Right kidney (tissue), 1 donor: ENCODE measurements around the gene ANKRD53.
"Not testable (repeated sequence)": the region's sequence is repeated elsewhere in the genome, so short reads cannot be mapped to it uniquely, and the experiment has no call there.

Experiments
- DNase-seq: peaks from one replicate; pipeline ENCODE4 v3.0.0-alpha.2; 2016

Gene ANKRD53

GRCh38 chr2:70991142-70991541 lies 12.7 kb downstream of the ANKRD53 start:
- DNase-seq: no peak

GRCh38 chr2:70991742-70992141 lies 13.3 kb downstream of the ANKRD53 start:
- no peak for DNase-seq

- no peak for DNase-seq
Observed at GRCh38 chr2:70992945-70993853, 14.8 kb downstream of the ANKRD53 start.

DNA sequence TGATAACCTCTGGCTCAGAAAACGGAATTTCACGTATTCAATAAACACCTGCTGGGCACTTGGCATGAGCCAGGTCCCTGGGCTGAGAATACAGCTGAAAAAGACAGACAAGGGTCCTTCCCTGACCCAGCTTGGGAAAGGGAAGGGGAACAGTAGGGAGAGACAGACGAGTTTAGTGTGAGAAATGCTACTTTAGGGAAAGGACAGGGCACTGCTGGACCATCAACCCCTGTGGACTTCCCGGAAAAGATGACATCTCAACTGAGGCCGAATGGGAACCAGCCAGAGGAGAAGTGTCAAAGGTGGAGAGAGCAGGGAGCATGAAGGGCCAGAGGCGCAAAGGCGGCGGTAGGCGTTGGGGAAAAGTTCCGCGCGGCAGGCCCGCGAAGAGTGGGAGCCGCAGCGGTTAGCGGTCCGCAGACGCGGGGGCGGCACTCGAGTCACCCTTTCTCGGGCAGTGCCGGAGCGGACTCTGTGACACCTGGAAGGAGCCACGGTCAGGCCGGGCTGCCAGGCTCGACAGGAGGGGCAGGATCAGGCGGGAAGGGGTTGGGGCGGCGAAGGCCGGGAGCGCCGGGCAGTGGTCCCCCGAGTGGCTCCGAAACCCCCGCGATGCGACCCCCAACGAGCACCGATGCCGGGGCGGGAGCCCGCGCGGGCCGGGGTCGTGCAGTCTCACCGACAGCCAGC lies 15.7 kb downstream of the ANKRD53 start:
- peak; percentile 68 for DNase-seq

- DNase-seq: peak; percentile 85
Observed at GRCh38 chr2:70994699-70995425, 16.4 kb downstream of the ANKRD53 start, which contains the start of gene TEX261. Gene TEX261, minus strand, starts transcription at chr2:70994873. Its CDS starts 116 bp downstream, at chr2:70994757.

DNA sequence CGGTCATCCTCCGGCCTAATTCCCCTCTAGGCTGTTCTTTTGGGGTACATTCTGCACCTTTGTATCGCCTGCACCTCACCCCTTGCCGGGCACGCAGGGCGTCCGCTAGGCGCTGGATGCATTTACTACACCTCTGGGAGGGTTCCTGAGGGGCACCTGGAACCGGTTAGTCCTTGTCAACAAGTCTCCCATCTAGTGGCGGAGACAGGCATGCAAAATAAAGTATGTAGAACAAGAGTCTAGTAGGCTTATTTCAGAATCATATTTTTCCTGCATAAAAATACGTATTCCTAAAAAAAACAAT lies 16.9 kb downstream of the ANKRD53 start:
- no peak for DNase-seq

DNA sequence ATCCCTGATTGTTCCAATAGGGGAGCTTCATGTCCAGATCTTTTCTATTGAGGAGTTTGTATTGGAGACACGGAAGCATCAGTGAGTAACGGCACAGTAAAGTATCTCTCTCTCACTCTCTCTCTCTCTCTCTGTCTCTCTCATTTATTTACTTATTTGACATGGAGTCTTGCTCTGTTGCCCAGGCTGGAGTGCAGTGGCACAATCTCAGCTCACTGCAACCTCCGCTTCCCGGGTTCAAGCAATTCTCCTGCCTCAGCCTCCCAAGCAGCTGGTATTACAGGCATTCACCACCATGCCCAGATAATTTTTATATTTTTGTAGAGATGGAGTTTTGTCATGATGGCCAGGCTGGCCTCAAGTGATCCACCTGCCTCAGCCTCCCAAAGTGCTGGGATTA lies 20.5 kb downstream of the ANKRD53 start:
- DNase-seq: not testable (repeated sequence)

DNA sequence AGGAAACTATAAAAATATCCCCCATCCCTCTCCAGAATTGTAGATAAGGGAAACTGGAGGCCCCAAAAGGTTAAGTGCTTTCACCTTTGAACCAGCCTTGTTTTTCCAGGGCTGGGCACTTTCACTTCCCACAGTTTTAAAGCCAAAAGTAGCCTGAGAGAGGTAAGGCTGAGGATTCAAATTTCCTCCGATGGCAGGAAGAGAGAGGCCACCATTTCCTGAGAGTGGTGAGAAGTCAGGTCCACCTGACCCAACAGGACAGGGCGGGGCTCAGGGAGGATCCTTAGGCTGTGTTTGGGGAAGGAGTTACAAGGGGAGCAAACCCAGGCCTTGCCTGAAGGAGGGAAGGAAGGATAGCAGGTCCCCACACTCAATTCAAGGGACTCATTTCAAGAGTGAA lies 20.9 kb downstream of the ANKRD53 start:
- no peak for DNase-seq

GRCh38 chr2:70999931-71000330 lies 21.5 kb downstream of the ANKRD53 start:
- not testable (repeated sequence) for DNase-seq

GRCh38 chr2:71000780-71001591 lies 22.6 kb downstream of the ANKRD53 start:
- peak; percentile 54 for DNase-seq

DNA sequence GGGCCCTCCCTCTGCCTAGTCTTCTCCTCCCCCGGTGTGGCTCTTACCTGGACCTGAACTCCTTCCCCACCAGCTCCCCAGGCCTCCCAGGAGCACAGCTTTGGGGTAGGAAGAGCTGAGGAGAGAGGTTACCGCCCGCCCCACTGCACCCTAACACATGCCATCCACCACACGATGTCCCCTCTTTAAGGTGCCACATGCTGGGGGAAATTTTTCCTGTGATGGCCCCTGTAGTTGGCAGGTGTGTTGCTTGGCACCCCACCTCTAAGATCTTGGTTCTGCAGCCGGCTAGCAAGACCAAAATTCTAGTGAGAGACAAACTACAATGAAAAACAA lies 23.1 kb downstream of the ANKRD53 start:
- DNase-seq: no peak

- no peak for DNase-seq
Observed at GRCh38 chr2:71001981-71002570, 23.6 kb downstream of the ANKRD53 start.

GRCh38 chr2:71003396-71003795 lies 25.0 kb downstream of the ANKRD53 start:
- DNase-seq: no peak

GRCh38 chr2:71003966-71004755 lies 25.7 kb downstream of the ANKRD53 start:
- DNase-seq: no peak

DNA sequence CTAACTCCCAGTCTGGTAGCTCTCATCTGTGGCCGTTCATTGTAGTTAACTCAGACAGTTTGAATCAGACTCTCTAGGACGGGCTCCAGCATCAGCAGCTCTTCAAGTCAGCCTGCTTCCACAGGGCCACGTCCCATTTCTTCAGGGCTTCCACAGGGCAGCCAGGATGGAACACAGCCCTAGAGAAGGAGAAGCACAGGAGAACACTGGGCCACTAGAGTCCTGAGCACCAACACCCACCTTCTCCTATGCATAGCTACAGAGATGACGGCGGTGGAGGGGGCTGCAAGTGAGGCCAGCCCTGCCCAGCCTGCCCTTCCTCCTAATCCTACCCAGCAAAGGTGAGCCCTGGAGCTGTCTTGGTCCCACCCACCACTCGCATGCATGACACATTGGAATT lies 26.4 kb downstream of the ANKRD53 start:
- no peak for DNase-seq

- no peak for DNase-seq
Observed at GRCh38 chr2:71005271-71006202, 27.1 kb downstream of the ANKRD53 start.

DNA sequence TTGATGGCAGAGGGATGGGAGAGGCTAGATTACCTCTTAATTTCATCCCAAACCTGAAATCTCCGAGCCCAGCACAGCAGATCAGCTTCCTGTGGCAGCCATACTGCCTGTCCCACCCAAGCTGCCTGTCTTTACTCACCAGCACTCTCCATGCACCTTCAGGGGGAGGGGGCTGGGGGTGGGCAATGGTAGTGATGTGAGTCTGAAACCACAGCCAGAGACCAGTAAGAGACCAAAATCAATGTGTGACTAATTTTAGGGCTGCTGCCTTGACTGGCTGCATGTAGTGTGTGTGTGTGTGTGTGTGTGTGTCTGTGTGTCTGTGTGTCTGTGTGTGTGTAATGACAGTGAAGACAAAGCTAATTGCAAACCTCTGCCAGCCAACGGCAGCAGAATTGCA lies 27.9 kb downstream of the ANKRD53 start:
- no peak for DNase-seq

- no peak for DNase-seq
Observed at GRCh38 chr2:71006955-71007799, 28.7 kb downstream of the ANKRD53 start.

DNA sequence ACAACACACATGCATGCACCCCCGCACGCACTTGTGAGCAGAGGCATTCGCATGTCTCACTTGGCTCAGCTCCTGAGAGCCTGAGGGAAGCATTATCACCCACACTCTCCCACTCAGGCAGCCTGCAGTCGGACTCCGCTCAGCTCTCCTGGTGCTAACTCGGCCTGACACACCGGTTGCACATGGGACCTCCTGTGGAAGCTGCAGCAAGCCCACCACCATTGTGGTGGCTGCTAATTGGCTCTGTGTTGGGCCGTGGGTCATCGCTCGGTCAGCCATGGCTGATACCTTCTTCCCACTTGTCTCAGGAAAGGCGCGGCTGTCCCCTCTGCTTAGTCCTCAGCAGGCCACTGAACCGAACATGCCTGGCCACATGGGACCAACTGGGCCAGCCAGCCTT lies 29.9 kb downstream of the ANKRD53 start:
- DNase-seq: no peak
